A673 (cell line): ENCODE results near the gene PDIA4.
"Not testable (repeated sequence)": the region's sequence is repeated elsewhere in the genome, so short reads cannot be mapped to it uniquely, and the experiment has no call there.

Source experiments
- EZH2 ChIP-seq: fragments of 200-600 bp; sonication (generic); IDR thresholded peaks from 2 replicates; pipeline ENCODE4 v1.6.1; 2017; ENCODE audit warnings: borderline replicate concordance, low read depth, mild to moderate bottlenecking, mixed read lengths, antibody characterized with exemption, low read length; ENCODE audit not compliant: poor library complexity, severe bottlenecking
- TF ChIP-seq, protein P1 (sequence below): fragments of 300-800, 200-600 bp; sonication (generic); conservative IDR thresholded peaks from 2 replicates; pipeline ENCODE4 v1.5.1; 2017; ENCODE audit warnings: low read depth, mild to moderate bottlenecking, antibody characterized with exemption, low read length, moderate library complexity, mixed read lengths

DNA sequence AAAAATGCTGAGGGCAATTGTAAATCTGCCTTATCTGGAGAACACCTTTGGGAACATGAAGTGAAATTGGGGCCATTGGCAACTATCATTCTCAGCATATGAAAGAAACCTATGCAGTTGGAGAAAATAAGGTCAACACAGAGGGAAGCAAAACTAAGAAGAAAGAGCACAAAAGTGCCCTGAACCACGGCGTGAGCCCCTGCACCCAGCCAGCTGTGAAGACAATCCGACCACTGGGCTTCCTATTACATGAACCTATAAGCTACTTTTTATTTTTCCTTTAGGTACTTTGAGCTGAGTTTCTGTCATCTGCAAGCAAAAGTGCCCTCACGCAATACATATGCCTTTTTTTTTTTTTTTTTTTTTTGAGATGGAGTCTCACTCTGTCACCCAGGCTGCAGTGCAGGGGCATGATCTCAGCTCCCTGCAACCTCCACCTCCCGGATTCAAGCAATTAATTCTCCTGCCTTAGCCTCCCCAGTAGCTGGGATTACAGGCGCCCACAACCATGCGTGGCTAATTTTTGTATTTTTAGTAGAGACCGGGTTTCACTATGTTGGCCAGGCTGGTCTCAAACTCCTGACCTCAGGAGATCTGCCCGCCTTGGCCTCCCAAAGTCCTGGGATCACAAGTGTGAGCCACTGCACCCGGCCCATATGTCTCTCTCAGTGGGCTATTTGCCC is 34.1 kb upstream of the PDIA4 start:
- TF ChIP-seq, protein P1, sequence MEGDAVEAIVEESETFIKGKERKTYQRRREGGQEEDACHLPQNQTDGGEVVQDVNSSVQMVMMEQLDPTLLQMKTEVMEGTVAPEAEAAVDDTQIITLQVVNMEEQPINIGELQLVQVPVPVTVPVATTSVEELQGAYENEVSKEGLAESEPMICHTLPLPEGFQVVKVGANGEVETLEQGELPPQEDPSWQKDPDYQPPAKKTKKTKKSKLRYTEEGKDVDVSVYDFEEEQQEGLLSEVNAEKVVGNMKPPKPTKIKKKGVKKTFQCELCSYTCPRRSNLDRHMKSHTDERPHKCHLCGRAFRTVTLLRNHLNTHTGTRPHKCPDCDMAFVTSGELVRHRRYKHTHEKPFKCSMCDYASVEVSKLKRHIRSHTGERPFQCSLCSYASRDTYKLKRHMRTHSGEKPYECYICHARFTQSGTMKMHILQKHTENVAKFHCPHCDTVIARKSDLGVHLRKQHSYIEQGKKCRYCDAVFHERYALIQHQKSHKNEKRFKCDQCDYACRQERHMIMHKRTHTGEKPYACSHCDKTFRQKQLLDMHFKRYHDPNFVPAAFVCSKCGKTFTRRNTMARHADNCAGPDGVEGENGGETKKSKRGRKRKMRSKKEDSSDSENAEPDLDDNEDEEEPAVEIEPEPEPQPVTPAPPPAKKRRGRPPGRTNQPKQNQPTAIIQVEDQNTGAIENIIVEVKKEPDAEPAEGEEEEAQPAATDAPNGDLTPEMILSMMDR = not testable (repeated sequence)
- not testable (repeated sequence) for TF ChIP-seq EZH2
